ENCODE measurements around the gene LGALS12. TPM values are rescaled to one million over a fixed set of nuclear protein-coding genes. Genes with fewer than 3 reads are reported as not detected.
A peak's percentile ranks its signal among the peaks of the same experiment; 100 is the strongest.
"Not testable (repeated sequence)": the region's sequence is repeated elsewhere in the genome, so short reads cannot be mapped to it uniquely, and the experiment has no call there.

The LGALS12 gene
- total RNA-seq, 1 experiment from 2014 or later, result not detected

- no peak for DNase-seq (ENCODE audit: low read depth)
Measured at GRCh38 chr11:63504933-63505586, 824 bp upstream of the LGALS12 start.

- no peak for DNase-seq (ENCODE audit: low read depth)
Measured at GRCh38 chr11:63506876-63507275, 992 bp downstream of the LGALS12 start.

- DNase-seq (ENCODE audit: low read depth), result no peak
Measured at GRCh38 chr11:63507511-63507910, 1.6 kb downstream of the LGALS12 start.

GRCh38 chr11:63508009-63508408 lies 2.1 kb downstream of the LGALS12 start:
- DNase-seq (ENCODE audit: low read depth), result peak; percentile 41

GRCh38 chr11:63508745-63509144 lies 2.9 kb downstream of the LGALS12 start:
- no peak for DNase-seq (ENCODE audit: low read depth)

GRCh38 chr11:63510360-63511047 lies 4.6 kb downstream of the LGALS12 start:
- no peak for DNase-seq (ENCODE audit: low read depth)

GRCh38 chr11:63511048-63511748 lies 5.3 kb downstream of the LGALS12 start:
- DNase-seq (ENCODE audit: low read depth), result no peak

GRCh38 chr11:63512816-63513215 lies 6.9 kb downstream of the LGALS12 start:
- DNase-seq (ENCODE audit: low read depth), result no peak

- DNase-seq (ENCODE audit: low read depth), result no peak
Measured at GRCh38 chr11:63516109-63516508, 10.2 kb downstream of the LGALS12 start.

- DNase-seq (ENCODE audit: low read depth), result no peak
Measured at GRCh38 chr11:63517156-63517555, 11.3 kb downstream of the LGALS12 start.

GRCh38 chr11:63518548-63518947 lies 12.7 kb downstream of the LGALS12 start:
- no peak for DNase-seq (ENCODE audit: low read depth)

GRCh38 chr11:63520606-63521170 lies 14.8 kb downstream of the LGALS12 start:
- DNase-seq (ENCODE audit: low read depth), result no peak

- no peak for DNase-seq (ENCODE audit: low read depth)
Measured at GRCh38 chr11:63521896-63522295, 16.0 kb downstream of the LGALS12 start.

GRCh38 chr11:63523151-63523550 lies 17.3 kb downstream of the LGALS12 start:
- no peak for DNase-seq (ENCODE audit: low read depth)

GRCh38 chr11:63527667-63528066 lies 21.8 kb downstream of the LGALS12 start:
- no peak for DNase-seq (ENCODE audit: low read depth)

GRCh38 chr11:63528156-63528555 lies 22.3 kb downstream of the LGALS12 start:
- DNase-seq (ENCODE audit: low read depth), result not testable (repeated sequence)

GRCh38 chr11:63528729-63529278 lies 22.9 kb downstream of the LGALS12 start:
- DNase-seq (ENCODE audit: low read depth), result not testable (repeated sequence)

GRCh38 chr11:63529373-63529772 lies 23.5 kb downstream of the LGALS12 start:
- DNase-seq (ENCODE audit: low read depth), result not testable (repeated sequence)

- DNase-seq (ENCODE audit: low read depth), result no peak
Measured at GRCh38 chr11:63530021-63530420, 24.1 kb downstream of the LGALS12 start.

GRCh38 chr11:63531074-63531792 lies 25.3 kb downstream of the LGALS12 start:
- peak; percentile 71 for DNase-seq (ENCODE audit: low read depth)

- DNase-seq (ENCODE audit: low read depth), result no peak
Measured at GRCh38 chr11:63532117-63532516, 26.2 kb downstream of the LGALS12 start.

Measured in HT1080 (cell line).